NCI-H1105 treated with DMSO at 0.1 percent for 48 hours (cell line): ENCODE data around the gene CAMKMT.
A peak's percentile ranks its signal among the peaks of the same experiment; 100 is the strongest.
"Not testable (repeated sequence)": the region's sequence is repeated elsewhere in the genome, so short reads cannot be mapped to it uniquely, and the experiment has no call there.

Experiments
- DNase-seq: peaks from one replicate; lab custom pipeline; 2025; lab: John Stamatoyannopoulos, UW

The CAMKMT gene

DNA sequence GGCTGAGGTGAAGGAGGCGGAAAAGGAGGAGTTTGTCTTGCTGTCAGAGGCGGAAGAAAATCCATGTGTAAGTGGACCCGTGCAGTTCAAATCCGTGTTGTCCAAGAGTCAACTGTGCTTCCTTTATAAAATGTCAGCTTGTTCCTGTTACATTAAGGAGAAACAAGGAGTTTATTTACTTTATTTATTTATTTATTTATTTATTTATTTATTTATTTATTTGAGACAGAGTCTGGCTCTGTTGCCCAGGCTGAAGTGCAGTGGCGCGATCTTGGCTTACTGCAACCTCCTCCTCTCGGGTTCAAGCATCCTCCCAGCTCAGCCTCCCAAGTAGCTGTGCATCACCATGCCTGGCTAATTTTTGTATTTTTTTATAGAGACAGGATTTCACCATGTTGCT is 143.9 kb downstream of the CAMKMT start:
- not testable (repeated sequence) for DNase-seq

DNA sequence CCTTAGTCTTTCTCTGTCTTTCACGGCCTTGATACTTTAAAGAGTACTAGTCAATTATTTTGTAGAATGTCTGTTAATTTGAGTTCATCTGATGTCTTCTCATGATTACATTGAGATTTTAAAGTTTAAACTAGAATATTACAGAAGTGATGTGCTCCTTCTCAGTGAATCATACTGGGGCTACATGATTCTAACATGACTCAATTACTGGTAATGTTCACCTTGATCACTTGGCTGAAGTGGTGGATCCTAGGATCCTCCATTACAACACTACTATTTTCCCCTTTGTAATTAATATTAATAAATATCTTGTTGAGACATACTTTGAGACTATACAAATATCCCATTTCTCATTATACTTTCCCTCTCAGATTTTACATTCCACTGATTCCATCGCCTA is 148.5 kb downstream of the CAMKMT start:
- no peak for DNase-seq

DNA sequence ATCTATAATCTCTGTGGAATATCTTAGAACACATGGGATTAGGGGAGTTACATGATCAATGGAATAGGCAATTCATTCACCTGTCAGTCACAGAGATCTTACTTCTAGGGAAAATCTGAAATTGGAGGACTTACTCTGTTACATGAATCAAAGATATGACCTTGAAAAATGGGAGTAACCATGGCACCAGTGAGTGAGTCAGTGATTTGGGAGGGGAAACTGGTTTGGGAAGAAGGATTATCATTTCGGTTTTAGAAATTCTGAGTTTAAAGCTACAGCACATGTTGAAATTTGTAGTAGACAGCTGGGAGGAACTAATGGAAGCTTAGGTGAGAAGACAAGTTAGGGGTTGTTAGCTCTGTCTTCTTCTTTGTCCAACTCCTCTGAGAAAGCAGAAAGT is 153.7 kb downstream of the CAMKMT start:
- no peak for DNase-seq

DNA sequence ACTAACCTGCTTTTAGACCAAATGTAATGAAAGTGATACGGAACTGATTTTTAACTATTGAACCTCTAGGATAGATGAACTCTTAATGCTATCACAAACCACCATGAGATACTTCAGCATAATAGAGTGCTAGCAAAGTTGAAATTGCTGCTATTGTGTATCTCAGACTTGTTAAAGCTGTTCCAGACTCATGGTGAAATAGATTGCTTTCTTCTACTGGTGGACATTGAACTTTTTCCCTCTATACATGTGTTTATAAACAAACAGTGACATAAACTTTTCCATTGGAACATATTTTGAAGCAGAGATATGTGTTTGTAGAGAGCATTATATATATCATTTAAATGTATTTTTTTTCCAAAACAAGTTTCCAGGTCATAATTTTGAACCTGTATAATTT is 157.3 kb downstream of the CAMKMT start:
- DNase-seq = no peak

DNA sequence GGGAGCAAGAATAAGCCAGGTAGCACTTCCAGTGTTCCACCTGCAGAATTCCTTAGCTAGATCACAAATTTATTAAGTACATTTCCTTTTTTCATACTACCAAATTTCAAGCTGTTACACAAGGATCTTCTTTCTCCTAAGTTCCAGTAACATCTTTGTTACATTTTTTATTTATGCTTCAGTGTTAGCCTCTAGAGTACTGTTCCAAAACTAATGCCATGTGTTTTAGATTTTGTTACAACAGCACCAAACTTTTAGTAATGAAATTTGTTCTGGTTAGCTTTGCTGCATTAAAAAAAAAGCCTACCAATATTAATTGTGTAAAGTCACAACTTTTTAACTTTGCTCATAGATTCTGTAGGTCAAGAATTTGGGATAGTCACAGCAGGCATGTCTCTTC is 161.1 kb downstream of the CAMKMT start:
- DNase-seq = no peak

DNA sequence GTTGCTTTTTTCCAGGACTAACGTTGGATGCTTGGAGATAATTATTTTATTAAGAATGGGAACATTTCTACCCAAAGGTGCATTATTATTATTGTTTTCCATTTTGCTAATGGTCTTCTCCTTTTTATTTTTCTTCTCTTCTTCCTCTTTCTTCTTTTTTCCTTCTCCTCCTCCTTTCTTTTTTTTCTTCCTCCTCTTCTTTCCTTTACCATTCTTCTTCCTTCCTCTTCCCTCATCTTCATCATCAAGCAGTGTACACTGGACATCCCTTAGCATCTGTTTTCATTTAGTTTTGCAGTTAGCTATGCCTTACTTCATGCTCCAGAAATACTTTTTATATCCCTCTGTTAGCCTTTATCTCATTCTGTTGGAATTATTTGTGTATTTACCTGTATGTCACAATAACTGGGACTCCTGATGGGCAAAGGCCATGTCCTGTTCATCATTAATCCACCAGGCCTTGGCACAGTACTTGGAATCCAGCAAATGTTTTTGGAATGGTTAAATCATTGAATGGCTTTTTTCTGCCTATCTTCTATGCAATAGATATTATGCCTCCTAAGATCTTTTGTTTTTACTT is 162.7 kb downstream of the CAMKMT start:
- DNase-seq = no peak

DNA sequence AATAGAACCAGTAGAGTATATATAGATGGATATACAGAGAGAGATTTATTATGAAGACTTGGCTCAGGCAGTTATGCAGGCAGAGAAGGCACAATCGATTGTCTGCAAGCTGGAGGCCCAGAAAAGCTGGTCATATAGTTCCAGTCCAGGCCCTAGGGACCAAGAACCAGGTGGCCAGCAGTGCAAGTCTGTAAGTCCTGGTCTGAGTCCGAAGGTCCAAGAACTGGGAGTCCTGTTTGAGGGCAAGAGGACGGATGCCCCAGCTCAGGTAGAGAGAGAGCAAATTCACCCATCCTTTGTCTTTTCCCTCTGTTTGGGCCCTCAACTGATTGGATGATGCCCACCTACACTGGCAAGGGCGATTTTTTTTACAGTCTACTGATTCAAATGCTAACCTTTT is 164.6 kb downstream of the CAMKMT start:
- DNase-seq = no peak

DNA sequence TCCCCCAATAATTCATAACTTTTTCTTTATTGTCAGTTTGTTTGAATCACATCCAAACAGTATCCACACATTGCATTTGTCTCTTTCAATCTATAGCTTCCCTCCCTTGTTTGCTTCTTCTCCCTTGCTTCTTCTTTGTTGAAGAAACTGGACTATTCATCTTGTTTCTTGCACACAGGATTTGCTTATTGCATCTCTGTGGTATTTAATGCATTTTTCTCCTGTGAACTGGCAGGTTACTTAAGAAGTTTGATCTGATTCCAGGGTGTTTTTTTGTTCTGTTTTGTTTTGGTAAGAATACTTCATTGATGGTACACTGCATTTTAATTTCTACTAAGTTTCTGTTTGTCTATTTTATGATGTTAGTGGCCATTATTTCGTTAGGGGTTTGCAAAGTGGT is 166.8 kb downstream of the CAMKMT start:
- DNase-seq = no peak

DNA sequence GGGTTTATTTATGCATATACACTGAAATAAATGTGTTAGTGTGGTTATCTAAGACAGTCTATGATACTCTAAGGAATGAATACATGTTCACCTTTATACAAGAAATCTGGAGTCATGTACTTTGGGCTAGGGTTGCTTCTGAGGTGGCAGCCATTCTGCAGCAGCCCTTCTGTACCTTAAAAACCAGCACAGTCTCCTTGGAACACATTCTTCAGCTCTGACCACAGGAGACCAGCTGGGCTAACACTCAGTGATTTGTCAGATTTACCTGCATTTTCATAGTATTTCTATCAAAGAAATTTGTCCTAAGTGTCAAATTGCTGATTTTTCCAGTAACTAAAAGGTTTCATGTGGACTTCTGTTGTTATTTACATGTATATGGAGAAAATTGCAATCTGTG is 167.7 kb downstream of the CAMKMT start:
- DNase-seq = no peak

DNA sequence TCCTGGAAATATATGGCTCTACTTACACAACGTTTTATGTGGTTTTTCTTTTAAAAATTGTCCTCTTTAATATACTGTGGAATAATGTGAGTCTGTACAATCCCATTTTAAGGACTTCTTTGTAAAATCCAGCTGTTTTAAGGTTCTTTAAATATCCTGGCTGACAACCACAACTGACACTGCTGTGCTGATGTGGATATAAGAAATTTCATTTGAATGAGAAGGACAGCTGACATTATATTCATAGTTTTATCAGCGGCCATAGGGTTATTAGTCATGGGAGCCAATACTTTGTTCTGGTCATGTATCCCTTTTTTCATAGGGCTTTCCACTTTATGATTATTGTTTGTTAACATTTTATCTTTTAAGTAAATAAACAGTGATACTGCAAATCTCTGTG is 169.5 kb downstream of the CAMKMT start:
- no peak for DNase-seq

DNA sequence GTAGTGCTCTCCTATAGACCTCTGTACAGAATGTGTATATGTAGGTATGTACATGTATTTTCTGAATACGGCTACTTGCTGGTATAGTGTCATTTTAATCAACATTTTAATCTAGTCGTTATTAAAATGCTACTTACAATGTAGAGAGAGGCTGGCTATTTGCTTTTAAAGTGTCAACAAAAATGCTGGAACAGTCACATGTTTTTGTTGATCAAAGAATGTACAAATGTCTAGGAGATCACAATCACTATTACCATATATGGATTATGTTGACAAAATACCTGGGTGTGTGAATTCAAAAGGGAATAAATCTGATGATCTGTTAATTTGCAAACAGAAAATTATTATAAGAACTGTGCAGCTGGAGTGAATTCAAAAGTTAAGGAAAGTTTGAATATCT is 170.3 kb downstream of the CAMKMT start:
- no peak for DNase-seq

DNA sequence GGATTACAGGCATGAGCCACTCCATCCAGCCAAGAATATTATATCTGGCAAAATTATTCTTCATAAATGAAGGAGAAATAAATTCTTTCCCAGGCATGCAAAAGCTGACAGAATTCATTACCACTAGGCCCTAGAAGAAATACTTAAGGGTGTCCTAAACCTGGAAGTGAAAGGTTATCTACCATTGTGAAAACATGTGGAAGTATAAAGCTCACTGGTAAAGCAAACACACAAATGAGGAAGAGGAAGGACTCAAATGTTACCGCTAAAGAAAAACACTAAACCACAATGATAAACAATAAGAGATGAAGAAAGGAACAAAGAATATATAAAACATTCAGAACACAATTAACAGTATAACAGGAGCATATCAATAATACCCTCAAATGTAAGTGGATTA is 171.8 kb downstream of the CAMKMT start:
- DNase-seq = no peak

DNA sequence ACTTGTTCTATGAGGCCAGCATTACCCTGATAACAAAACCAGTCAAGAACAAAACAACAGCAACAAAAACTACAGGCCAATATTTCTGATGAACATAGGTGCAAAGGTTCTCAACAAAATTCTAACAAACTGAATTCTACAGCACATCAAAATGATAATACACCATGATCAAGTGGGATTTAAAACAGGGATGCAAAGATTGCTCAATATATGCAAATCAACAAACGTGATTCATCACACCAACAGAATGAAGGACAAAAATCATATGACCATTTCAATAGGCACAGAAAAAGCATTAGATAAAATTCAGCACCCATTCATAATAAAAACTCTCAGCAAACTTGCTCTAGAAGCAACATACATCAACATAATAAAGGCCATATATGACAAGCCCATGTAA is 173.6 kb downstream of the CAMKMT start:
- no peak for DNase-seq

DNA sequence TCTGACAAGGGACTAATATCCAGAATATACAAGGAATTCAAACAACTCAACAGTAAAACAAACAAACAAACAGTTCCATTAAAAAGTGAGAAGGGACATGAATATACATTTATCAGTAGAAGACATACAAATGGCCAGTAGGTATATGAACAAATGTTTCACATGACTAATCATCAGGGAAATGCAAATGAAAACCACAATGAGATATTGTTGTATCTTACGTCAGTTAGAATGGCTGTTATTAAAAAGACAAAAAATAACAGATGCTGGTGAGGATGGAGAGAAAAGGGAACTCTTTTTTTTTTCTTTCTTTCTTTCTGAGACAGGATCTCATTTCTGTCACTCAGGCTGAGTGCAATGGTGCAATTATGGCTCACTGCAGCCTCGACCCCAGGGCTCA is 175.5 kb downstream of the CAMKMT start:
- no peak for DNase-seq

DNA sequence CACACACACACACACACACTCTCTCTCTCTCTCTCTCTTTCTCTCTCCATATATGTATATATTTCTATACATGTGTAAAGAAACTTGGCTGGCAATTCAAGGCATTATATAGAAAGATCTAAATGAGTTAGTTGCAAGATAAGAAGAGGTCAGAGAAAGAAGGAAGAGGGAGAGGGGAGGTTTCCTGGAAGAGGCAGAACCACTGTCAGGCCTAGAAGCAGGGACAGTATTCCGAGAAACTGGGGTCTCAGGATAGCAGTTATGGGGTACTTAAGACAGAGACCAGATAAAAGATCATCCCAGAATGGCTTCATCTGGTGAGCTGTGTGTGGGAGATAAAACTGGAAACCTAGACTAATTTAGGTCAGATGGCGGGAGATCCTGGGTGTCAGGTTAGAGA is 180.8 kb downstream of the CAMKMT start:
- DNase-seq = no peak

DNA sequence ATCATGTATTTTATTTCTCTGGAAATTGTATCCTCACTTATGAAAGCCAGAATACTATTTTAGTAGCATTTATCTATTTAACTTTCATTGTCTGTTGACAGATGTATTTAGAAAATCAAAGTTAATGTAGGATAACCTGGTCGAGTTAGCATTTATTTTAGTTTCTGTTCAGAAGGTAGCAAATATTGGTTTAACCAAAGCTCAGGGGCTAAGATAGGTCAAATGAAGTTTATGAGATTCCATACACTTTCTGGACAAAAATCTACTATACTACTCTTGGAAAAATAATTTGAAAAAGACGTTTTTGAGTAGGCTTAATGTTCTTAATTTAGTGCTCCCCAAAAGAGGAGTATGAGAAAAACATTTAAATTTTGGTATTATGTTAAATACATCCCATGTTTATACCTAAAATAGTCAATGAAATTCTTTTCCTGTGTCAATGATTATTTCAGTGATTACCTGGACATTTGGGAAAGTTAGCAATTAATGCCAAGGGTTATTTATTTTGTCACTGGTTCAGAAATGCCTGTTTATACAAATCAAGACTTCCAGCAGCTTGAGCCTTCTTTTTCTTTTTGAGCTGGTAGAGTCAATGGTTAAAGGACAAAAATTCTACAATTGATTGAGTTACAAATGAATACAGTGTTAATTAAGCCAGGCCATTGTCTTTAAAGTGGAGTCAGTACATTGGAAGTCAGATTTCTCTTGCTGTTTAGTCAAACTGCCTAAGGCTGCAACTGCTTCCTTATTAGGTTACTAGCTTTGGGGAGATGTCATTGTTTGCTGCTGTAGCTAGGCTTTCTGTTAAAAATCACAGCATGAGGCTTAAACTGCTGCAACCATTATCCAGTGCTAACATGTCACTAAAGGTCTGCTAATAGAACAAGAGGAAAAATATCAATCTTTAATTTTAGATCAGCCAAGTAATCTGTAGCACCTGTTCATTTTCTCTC is 182.3 kb downstream of the CAMKMT start:
- DNase-seq = peak; percentile 25

DNA sequence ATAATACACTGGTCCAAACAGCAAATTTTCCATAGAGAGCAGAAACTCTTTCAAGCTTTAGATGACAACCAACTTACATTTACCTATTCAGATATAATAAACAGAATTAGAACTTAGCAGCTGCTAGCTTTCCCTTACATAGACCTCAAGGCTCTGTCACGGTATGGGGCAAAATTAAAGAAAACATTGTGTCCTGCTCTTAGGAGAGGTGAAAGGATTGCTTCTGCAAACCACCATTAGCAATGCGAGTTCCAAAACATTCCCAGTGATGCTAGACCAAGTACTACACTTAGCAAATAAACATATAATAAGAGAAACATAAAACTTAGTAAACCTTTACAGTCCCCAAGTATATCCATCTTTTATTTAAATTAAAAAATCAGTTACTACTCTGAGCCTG is 183.3 kb downstream of the CAMKMT start:
- DNase-seq = no peak

DNA sequence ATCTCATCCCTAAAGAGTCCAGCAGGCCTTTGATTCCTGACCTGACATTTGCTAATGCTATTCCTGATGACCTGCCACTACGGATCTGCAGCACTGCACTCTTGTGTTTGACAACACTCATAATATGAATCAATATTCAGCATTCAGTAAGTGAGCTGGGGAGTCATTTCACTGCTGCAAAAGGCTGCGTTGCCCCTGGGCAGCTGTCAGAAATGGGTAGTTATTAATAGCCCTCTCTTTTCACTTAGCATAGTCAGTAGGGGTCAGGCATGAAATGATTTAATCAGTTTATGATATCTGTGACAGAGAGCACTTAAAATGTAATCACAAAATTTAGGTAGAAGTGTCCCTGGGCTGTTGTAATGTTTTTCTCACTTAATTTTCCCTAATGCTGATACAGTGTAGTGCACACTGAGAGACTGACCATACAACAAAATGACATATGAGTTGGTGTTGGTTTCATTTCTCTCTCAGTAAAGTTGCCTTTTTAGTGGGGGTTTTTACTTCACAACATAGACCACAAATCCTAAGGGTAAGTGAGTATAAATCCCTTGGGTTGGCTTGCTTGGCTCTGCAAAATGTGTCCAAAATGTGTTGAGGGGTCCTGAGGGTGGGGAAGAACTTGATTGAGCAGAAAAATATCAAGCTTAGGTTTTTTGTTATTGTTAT is 184.8 kb downstream of the CAMKMT start:
- DNase-seq = no peak

DNA sequence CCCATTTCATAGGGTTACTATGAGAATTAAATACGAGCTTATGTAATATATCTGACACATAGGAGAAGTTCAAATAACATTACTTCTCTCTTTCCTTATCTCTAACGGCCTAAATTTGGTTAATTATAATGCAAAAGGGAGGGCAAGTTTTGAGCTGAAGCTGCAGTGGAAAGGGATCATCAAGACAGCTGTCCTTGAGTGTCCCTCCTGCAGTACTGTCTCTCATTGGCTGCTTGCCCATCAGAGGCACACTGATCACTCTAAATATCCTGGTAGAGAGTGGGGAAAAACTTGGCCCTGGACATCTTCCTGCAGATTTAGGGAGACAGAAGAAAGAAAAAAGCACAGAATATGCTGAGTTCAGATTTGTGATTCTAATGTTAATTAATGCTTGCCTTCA is 186.0 kb downstream of the CAMKMT start:
- no peak for DNase-seq

DNA sequence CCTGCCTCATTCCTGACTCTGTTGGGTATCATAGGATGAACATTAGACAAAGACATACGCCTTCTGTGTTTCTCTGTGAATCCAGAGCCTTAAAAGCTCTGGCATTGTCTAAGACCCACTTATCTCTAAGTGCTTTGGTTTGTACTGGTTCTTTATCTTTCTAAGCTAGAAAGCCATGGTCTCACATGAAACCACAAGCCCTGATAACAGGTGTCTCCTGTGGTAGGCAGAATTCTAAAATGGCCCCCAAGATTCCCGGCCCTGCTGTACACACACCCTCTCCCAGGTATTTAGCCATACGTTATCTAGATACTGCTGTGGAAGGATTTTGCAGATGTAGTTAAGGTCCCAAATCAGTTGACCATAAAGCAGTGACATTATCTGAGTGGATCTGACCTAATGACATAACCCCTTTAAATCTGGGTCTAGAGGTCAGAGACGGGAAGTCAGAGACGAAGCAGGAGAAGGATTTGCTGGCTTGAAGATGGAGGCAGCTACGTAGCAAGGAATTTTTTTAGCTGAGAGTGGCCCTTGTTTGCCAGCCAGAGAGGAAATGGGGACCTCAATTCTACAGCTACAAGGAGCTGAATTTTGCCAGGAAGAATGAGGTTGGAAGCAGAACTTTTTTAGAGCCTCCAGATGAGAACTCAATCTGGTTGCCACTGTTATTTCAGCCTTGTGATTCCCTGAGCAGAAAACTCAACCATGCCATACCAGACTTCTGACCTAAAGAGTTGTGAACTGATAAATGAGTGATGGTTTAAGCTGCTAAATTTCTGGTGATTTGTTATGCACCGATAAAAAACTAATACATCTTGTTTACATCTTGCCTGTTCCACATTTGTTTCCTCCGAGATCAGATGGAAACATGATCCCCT is 186.7 kb downstream of the CAMKMT start:
- DNase-seq = no peak

DNA sequence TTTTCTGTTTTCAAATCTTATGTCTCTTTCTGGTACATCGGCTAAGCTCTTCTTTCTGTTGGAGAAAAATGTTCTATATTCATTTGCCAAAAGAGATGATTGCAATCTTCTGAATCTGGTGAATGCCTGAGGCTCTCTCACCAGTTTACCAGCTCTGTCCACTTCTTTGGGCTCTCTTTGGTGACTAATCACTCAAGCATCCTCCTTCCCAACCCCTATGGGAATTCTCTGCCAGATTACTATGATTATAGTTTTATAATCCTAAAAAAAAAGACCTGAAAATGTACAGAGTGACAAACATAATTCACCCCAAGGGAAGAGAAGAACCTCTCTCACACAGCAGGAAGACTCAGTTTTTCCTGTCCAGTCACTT is 187.3 kb downstream of the CAMKMT start:
- DNase-seq = no peak

DNA sequence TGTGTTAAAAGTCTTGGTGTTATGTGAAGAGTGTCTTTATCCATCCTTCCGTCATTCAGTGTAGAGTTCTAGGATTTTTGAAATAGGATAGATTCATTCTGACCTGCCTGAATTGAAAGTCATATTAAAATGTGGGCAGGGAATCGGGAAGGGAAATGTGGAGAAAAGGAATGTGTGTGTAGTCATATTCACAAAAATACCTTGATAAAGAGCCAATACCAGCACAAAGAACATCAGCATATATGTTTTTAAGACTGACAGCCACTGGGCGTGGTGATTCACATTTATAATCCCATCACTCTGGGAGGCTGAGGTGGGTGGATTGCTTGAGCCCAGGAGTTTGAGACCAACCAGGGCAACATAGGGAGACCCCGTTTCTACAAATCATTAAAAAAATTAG is 188.1 kb downstream of the CAMKMT start:
- no peak for DNase-seq
